HG03342 (cell line): ENCODE results near the gene COL9A3.

Source experiments
- ATAC-seq: cut with Tn5 transposase; IDR thresholded peaks from one replicate; pipeline ENCODE4 v1.9.1; 2021; ENCODE audit warnings: mild to moderate bottlenecking, moderate library complexity; ENCODE audit not compliant: unreplicated experiment

The COL9A3 gene

DNA sequence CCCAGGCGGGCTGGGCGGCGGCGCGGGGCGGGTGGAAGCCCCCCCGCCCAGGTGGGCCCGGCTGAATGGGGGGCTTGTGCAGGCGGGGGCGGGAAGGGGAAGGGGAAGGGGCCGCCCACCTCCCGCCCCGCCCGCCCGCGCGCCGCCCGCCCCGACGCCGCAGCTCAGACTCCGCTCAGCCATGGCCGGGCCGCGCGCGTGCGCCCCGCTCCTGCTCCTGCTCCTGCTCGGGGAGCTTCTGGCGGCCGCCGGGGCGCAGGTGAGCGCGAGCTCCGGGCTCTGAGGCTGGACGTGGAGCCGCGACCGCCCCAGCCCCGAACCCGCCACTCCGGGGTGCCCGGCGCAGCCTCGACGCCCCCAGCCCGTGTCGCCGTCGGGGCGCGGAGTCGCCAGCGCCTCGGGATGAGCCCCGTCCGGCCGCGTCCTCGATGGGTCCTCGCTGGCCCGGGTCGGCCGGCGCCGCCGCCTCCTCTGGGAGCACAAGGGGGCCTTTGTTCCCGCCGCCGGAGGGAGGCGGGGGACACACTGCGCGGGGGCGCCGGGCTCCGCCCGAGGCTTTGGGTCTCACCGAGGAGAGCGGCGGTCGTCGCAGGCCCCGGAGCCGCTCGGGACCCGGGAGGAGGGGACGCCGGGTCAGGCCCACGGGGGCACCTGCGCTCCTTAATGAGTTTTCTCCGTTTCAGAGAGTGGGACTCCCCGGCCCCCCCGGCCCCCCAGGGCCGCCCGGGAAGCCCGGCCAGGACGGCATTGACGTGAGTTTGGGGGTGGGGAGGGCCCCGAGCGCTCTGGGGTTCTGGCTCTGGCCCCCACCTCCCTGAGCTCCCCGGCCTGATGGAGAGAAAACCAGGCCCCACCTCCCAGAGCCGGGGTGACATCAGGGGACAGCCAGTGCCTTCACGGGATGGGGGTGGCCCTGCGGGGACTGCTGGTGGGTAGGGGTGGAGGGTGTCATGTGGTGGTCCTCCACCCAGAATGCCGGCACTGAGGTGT is at the start of gene COL9A3:
Gene COL9A3, plus strand, starts transcription at position 167 of the 990 bp plus-strand sequence. Its CDS starts 15 bp downstream, at position 182.
- no peak for ATAC-seq

DNA sequence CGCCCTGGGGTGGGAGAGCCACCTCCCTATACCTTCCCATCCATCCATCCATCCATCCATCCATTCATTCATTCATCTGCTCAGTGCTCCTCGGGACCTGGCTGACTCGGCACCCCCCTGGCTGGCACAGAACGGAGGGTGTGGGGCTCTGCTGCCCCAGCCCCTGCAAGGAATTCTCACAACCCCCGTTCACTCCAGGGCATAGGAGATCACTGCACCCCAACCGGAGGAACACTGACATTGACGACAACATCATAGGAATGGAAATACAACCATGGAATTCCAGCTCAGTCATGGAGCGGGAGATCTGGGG is 48.7 kb upstream of the COL9A3 start:
- no peak for ATAC-seq

DNA sequence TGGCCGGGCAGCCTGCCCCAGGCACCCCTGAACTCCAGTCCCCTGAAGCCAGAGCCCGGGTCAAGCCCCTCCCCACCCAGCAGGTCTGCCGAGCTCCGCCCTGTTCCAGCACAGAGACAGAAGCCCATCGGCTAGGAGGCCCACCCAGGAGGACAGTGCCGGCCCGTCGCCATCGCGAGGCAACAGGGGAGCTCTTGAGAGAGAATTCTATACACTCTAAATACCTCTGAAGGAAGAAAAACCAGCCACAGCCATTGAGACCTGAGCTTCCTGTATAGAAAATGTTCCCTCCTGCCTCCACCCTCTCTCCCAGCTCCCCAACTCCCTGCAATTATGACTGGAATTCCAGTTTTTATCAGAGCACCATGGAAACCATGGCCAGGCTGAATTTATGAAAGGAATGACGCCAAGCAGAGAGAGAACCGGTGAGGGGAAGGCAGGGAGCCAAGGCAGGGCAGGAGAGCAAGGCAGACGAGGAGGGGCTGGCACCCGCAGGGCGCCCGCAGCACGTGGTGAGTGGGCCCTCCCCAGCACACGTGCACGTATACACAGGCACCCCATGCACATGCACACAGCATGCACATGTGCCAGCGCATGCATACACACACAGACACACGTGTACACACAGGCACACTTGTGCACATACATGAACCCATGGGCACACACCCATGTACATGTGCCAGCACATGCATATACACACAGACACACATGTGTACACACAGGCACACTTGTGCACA is 48.1 kb upstream of the COL9A3 start:
- no peak for ATAC-seq

DNA sequence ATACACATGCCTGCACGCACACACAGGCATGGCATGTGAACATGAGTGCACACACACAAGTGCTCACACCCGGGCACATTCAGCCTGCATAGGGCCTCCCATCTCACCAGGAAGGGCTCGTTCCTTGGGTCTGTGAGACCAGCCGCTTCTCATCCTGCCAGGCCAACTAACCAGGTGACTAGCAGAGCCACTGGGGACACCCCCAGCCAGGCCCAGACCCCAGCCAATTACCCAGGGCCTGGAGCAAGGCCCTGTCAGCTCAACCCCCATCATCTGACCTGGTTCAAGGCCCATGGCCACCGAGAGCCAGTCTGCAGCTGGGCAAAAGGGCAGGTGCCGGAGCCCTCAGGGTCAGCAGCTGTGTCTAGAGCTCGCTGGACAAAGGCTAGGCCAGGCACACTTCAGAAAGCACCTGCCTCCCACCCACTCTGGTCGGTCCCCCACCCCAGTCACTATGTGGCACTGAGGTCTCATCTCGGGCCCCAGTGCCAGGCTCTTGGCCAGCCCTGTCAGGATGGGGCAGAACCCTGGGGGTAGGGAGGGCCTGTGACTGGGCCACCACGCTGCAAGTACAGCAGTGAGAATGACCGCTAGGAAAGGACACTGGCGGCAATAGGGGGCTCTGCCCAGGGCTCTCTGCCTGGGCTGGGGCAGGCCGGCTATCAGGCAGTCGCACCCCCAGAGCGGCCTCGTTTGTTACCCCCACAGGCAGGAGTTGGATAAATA is 47.3 kb upstream of the COL9A3 start:
- no peak for ATAC-seq

DNA sequence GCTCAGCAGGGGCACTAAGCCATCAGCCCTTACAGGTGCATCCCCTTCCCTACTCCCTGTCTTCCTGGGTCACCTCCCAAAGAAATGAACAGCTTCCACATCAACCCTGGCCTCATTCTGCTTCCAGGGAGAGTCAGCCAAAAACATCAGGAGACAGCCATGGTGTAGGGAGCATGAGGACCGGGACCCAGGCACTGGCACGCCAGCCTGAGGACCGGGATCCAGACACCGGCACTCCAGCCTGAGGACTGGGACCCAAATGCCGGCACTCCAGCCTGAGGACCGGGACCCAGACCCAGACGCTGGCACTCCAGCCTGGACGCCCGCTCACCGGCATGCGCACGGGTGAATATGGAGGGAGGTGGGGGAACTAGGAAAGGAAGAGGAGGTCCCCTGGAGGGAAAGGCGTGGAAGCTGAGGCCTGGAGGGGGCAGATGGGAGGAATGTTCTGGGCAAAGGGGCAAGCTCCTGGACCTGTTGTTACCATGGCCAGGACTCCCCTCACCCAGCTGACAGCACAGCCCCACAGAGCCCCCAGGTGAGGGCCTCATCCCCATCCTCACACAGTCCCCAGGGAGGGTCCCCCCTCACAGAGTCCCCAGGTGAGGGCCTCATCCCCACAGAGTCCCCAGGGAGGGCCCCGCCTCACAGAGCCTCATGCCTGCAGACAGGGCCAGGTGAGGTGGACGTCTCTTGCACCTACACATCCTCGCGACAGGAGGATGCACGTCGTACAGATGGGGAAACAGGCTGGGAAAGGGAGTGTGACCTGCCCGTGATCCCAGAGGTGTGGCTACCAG is 46.5 kb upstream of the COL9A3 start:
- no peak for ATAC-seq

DNA sequence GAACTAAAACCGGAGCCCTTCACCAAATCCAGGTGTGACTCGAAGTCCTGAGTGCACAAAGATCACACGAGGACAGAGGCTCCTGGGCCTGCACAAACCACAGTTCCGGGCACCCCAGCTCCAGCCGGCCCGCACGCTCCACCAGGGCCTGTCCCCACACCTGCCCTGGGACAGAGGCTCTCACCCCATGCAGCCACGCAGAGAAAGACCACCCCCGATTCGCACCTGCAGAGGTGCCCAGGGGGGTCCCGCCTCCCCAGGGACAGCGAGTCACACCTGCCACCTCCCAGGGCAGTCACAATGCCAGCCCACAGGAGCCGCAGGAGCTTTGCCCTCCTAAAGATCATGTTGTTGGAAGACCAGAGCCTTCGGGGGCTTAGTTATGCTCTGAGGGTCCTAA is 45.9 kb upstream of the COL9A3 start:
- ATAC-seq: no peak

DNA sequence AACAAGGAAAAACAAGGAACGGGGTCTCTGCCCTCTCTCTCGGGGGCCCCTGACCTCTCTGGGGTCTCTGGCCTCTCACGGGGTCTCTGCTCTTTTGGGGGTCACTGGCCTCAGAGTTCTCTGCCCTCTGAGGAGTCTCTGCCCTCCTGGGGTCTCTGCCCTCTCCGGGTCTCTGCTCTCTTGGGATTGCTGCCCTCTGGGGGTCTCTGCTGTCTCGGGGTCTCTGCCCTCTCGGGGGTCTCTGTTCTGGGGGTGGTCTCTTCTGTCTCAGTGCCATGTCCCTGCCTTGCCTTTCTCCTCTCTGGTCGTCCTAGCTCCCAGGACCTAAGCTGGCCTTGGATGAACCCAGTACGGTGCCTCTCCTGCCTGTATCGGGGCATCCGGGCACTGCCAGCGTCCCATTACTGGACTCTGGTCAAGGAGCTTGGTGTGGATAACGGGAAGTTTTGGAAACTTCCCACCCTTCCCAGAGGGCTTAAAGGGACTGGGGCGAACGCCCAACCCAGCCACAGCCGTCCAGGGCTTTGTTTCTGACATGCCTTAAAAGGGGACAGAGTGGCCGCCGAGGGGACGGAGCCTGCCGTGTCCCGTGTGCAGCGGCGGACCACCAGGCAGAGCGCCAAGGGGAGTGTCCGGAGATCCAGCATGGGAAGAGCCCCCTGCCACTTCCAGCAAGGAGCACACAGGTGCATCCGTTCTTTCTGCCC is 45.3 kb upstream of the COL9A3 start:
- ATAC-seq: no peak

DNA sequence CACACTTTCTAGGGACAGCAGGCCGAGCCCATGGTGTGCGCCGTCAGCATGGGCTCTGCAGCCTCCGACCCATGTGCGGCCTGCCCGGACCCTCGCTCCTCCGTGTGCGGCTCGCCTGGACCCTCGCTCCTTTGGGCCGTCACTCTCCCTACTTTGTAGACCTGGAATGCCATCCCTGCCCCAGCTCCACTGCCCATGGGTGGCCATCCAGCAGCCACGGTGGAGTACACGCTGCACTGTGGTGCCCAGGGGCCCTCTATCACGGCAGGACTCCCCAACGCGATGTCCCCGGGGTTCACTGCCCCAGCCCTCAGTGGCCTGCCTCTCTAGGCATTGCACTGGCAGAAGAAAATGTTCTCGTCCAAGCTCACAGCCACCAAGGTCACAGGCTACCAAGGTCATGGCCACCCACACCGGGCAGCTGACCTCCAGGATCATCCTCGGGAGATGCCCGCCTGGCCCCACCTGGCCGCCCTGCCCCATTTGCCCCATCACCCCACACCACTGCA is 44.7 kb upstream of the COL9A3 start:
- no peak for ATAC-seq

DNA sequence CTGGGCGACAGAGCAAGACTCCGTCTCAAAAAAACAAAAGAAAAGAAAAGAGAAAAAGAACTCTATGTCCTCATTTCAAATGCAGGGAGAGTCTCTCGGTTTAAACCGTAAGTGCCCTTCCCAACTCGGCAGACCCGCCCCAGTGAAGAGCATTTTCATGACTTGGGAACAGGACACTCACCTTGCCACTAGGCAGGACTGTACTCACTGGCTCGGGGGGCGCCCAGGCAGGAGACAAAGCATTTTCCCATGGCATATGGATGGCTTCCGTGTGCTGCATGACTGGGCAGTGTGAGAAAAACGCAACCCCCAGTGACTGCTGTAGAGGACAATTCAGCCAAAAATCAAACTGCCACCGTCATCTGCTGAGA is 44.2 kb upstream of the COL9A3 start:
- no peak for ATAC-seq

DNA sequence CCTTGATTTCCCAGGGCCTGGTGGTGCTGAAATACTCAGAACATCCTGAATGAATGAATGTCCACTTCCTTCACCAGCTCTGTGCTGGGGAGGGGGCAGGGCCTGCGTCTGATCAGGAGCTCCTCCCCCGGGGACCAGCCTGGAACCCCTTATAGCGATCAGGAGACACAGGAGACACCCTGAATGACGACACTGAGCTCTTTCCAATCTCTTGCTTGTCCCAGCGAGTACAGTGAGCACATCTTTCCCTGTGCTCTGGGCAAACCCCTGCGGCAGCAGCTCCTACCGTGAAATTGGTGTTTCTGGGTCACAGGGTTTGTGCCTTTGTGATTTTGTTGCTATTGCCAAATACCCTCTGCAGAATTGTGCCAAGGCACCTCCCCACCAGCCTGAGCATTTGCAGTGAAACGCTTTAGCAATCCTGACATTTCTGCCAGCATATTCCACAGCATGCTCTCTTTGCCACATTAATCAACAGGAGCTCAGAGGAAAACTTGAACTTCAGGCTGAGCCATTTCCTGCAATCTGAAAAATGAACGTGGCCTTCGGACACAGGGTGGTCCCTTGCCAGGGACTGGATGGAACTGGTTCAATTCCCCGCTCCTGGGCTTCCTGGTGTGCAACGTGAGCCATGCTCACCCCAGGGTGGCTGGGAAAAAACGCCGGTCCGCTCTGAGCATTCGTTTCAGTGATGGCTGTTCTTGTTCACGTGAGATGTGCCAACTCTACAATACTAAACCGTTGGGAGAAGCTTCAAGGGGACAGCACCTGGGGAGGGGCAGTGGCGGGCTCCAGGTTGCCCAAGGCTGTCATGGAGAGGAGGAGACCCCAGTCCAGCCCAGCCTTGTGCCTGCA is 43.6 kb upstream of the COL9A3 start:
- ATAC-seq: no peak

DNA sequence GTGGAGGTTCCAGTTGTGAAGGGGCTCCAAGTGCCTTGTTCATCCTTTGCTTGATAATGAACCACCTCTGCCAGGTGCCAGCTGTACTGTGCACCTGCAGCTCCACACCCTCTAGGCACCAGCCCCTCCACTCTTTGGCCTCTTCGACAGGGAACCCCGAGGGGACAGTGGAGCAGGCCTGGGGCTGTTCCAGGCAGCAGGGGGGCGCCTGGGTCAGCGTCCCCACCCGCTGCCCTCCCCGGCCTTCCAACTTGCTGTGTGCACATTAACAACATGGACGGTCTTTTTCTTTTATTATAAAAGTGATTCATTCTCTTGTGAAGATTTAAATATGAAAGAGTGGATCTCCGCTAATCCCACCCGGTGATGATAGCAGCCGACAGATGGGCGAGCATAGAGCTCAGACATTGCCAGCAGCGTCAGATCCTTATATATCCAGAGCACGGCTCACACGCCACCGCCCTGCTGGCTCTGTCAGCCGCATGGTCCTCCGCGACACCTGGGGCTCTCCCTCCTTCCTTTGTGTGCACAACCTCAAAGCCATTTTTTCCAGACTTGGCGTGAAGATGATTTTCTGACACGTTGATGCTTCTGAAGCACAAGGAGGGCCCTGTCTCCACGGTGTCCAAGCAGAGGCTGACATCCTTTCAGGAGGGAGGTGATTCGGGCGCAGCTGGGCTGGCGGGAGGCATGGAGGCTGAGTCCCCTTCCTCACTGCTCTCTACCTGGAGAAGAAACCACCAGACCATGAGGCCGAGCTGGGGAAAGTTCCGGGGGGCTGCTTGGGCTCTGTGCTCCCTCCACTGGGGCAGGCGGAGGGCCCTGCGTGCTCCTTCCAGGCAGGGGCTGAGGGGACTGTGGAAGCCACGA is 42.8 kb upstream of the COL9A3 start:
- ATAC-seq: no peak

DNA sequence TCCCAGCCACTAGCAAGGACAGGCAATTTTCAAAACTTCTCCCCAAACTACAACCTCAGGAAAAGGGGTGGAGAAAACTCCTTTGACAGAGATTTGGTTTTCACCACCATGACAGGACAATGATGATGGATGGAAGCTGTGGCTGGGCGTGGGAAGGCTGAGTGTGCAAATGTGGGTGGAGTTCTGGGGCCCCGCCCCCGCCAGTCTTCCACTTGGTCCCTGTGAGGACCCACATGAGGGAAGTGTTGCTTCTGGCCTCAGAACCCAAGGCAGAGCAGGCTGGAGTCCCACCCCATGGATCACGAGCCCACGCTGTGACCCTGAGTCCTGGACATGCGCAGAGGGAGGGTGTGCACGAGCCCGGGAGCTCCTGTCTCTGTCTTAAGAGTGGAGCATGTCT is 42.1 kb upstream of the COL9A3 start:
- ATAC-seq: no peak

DNA sequence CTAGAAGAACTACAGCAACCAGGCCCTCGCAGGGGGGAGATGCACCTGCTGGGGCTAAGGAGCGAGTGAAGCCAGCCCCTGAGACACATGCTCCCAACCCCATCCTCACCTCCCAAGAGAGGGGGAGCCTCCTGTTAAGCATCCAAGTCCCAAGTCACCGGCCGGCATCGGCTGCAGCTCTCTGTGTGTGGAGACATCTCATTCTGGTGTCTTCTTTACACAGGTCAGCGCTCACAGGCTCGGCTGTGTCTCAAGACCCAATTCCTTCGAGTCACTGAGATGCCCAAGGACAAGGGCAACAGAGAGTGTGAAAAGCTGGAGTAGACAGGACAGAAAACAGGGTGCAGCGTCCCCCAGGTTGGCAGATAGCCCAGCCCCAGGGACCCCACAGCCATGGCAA is 41.6 kb upstream of the COL9A3 start:
- no peak for ATAC-seq

DNA sequence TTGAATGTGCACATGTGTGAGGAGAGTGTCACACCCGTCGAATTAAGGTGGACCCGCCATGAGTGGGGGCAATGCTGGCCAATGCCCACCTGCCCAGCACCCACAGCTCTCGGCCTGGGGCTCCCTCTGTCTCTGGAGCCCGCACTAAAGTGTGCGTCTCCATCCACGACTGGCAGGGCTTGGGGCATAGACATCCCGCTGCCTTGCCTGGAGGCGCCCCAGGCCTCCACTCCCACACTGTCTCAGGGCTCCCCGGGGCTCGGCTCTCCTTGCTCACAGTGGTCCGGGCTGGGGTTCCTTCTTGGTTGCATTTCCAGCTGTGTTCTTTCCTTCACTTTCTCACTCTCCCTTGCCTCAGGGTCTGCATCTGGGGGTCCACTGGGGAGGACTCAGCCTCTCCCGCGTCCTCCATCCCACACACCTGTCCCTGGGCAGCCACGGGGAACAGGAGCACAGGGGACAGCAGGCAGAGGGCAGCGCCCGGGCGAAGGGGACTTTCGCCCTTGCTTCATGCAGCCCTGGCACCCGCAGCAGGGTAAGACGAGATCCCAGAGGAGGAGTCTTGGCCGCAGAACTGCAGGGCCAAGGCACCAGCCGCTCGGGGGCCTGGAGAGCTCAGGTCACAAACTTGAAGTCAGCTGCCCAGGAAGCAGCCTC is 40.7 kb upstream of the COL9A3 start:
- no peak for ATAC-seq

DNA sequence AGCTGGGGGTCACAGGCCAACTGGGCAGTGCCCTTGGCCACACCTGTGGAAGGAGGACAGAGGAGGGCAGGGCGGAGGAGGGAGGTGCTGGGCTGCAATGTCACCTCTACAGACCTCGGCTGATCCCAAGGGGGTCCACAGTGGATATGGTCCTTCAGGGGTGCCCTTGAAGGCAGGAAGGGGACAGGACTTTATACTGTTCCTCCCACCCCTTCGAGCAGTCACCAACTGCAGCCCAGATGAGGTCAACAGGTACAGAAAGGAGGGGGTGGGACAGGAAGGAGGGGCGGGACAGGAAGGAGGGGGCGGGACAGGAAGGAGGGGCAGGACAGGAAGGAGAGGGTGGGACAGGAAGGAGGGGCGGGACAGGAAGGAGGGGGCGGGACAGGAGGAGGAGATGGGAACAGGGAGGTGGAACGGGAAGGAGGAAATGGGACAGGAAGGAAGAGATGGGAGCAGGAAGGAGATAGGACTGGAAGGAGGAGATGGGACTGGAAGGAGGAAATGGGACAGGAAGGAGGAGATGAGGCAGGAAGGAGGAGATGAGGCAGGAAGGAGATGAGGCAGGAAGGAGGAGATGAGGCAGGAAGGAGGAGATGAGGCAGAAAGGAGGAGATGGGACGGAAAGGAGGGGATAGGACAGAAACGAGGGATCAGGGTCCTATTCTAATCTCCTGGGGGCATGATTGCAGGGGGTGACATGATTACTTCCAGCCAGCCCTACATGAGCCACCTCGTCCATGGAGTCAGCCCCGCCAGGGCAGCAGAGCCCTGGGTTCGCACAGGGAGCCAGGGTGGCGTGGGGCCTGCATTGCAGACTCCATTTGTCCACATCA is 39.9 kb upstream of the COL9A3 start:
- ATAC-seq: no peak

DNA sequence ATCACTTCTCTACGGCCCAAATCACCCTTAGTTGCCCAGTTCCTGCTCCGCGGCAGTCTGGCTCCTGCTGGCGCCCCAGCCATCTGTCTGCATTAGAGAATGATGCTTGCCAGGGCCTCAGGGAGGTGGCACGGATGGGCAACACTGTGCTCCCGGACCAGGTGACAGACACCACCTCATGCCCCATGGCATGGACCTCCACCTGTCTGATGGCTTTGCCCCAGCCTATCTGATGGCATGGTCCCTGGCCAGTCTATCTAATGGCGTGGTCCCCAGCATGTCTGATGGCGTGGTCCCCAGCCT is 39.4 kb upstream of the COL9A3 start:
- no peak for ATAC-seq

DNA sequence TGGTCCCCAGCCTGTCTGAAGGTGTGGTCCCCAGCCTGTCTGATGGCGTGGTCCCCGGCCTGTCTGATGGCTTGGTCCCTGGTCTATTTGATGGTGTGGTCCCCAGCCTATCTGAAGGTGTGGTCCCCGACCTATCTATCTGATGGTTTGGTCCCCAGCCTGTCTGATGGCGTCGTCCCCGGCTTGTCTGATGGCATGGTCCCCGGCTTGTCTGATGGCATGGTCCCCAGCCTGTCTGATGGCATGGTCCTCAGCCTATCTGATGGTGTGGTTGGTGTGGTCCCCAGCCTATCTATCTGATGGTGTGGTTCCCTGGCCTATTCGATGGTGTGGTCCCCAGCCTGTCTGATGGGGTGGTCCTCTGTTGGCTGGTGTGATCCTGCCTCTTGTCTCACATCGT is 38.8 kb upstream of the COL9A3 start:
- no peak for ATAC-seq
